Esophagus squamous epithelium (tissue), 5 donors: ENCODE data around the gene DLG2. TPM values are rescaled to one million over a fixed set of nuclear protein-coding genes. Genes with fewer than 3 reads are reported as not detected.
"Not testable (repeated sequence)": the region's sequence is repeated elsewhere in the genome, so short reads cannot be mapped to it uniquely, and the experiment has no call there.

Source experiments
- DNase-seq: peaks from one replicate; lab custom pipeline; 2025; lab: John Stamatoyannopoulos, UW
- H3K27ac ChIP-seq, 4 donors: fragments of 200-600 bp; sonication (generic); one replicate each; pipeline ENCODE4 v1.5.1; 2016 to 2019; ENCODE audit warnings: mild to moderate bottlenecking in 1 of 4
- H3K27me3 ChIP-seq, 4 donors: fragments of 200-600 bp; sonication (generic); 1 replicate in 3 of 4; 2 replicates in 1 of 4; pipeline versions ENCODE4 v1.5.1 to v1.6.0; 2017 to 2021; ENCODE audit warnings: antibody characterized with exemption in 1 of 4
- H3K36me3 ChIP-seq, 3 donors: fragments of 200-600 bp; sonication (generic); one replicate each; pipeline ENCODE4 v1.5.1; 2016 to 2019
- H3K4me1 ChIP-seq, 3 donors: fragments of 200-600 bp; sonication (generic); one replicate each; pipeline ENCODE4 v1.5.1; 2017 to 2019
- H3K4me3 ChIP-seq, 4 donors: fragments of 200-600 bp; sonication (generic); 1 replicate in 3 of 4; 2 replicates in 1 of 4; pipeline ENCODE4 v1.5.1; 2016 to 2019; ENCODE audit warnings: mild to moderate bottlenecking in 2 of 4, moderate library complexity in 1 of 4
- H3K9me3 ChIP-seq, 3 donors: fragments of 200-600 bp; sonication (generic); one replicate each; pipeline ENCODE4 v1.5.1; 2016 to 2019
- CTCF ChIP-seq, 6 experiments: fragments of 450-650 bp in 4 of 6; fragments of 200-600 bp in 2 of 6; sonication (generic) in 2 of 6; IDR thresholded peaks; one replicate each; pipeline ENCODE4 v1.5.1; 2016 to 2019; ENCODE audit warnings: antibody characterized with exemption in 6 of 6, mild to moderate bottlenecking in 4 of 6, moderate library complexity in 4 of 6
- POLR2A ChIP-seq, 4 donors: fragments of 450-650 bp; IDR thresholded peaks; one replicate each; pipeline ENCODE4 v1.6.1; 2017; ENCODE audit warnings: antibody characterized with exemption in 4 of 4, mild to moderate bottlenecking in 4 of 4, moderate library complexity in 3 of 4
- WGBS, 2 donors: methylation state at CpG; one replicate each; pipeline ENCODE4 v1.1.5; 2018; 5-methylcytosine and 5-hydroxymethylcytosine counted together
- intact Hi-C: fragments of 100-400 bp; cut with DNase I; formaldehyde crosslinking; loops from one replicate; pipeline ENCODE4 v1.15.0; 2022
- total RNA-seq, 4 donors: library from RNA; depleted of rRNA; stranded (reverse); fragments of >200 nt; gene quantifications; one replicate each; pipeline ENCODE4 v1.1.0, GENCODE V29; 2016
- donor health status: DM: yes; HTN: yes; CAD: no.

The DLG2 gene
- total RNA-seq, result 10 to 100 TPM in 3 of 4 donors, 1 to 10 TPM in 1; 2.9 to 27.7 (median 12.6) TPM

- TF ChIP-seq POLR2A (IDR thresholded peaks at IDR 0.05), result no peak
- TF ChIP-seq CTCF (IDR thresholded peaks at IDR 0.05), result no peak
- intact Hi-C loops, result no loop called here
- Histone ChIP-seq H3K36me3 (peaks cover 0 to 18% (median 0%) of the 10 kb centered on the region in 3 donors), H3K9me3 (no peaks in the 10 kb centered on the region), H3K4me3 (peak within 1 kb of the TSS; percentile 57 to 94 (median 81)), H3K27ac (peak within 1 kb of the TSS; percentile 87 to 98 (median 94)), H3K4me1 (peaks cover 0 to 46% (median 14%) of the 10 kb centered on the region in 3 donors), H3K27me3 (no peaks in the 10 kb centered on the region)
- 2% methylated on average over 18 to 23 of the region's 23 CpGs for WGBS, 2 donors
- DNase-seq, result no peak
Observed at GRCh38 chr11:85627332-85627997, at the start of gene DLG2. DLG2 (minus strand) TSS chr11:85627344.

GRCh38 chr11:85673393-85673792, 46.2 kb upstream of the DLG2 start:
- Histone ChIP-seq H3K27me3 (no peaks in the 10 kb centered on the region), H3K36me3 (no peaks in the 10 kb centered on the region), H3K4me1 (no peaks in the 10 kb centered on the region), H3K27ac (no peak overlapping the region), H3K9me3 (peaks cover 0 to 5% (median 0%) of the 10 kb centered on the region in 3 donors), H3K4me3 (no peak overlapping the region)
- intact Hi-C loops, result no loop called here
- no peak for TF ChIP-seq POLR2A (IDR thresholded peaks at IDR 0.05)
- no peak for TF ChIP-seq CTCF (IDR thresholded peaks at IDR 0.05)
- WGBS, 2 donors, result 79 to 88% methylated on average over 3 of the region's 3 CpGs
- DNase-seq, result no peak

- Histone ChIP-seq H3K4me1 (no peaks in the 10 kb centered on the region), H3K9me3 (peaks cover 0 to 5% (median 0%) of the 10 kb centered on the region in 3 donors), H3K27ac (no peak overlapping the region), H3K27me3 (no peaks in the 10 kb centered on the region), H3K36me3 (no peaks in the 10 kb centered on the region), H3K4me3 (no peak overlapping the region)
- intact Hi-C loops, result no loop called here
- DNase-seq, result no peak
- WGBS, 2 donors, result 60 to 81% methylated on average over 5 to 6 of the region's 8 CpGs
- TF ChIP-seq POLR2A (IDR thresholded peaks at IDR 0.05), result no peak
- no peak for TF ChIP-seq CTCF (IDR thresholded peaks at IDR 0.05)
Observed at GRCh38 chr11:85672105-85672902, 45.2 kb upstream of the DLG2 start.

GRCh38 chr11:85670949-85671663, 44.0 kb upstream of the DLG2 start:
- H3K27me3 ChIP-seq, H3K4me1 ChIP-seq, intact Hi-C loops, H3K36me3 ChIP-seq, DNase-seq, H3K4me3 ChIP-seq, H3K9me3 ChIP-seq, H3K27ac ChIP-seq: not testable (repeated sequence)

- 90 to 95% methylated on average over 1 of the region's 1 CpG for WGBS, 2 donors
- no peak for TF ChIP-seq POLR2A (IDR thresholded peaks at IDR 0.05)
- TF ChIP-seq CTCF (IDR thresholded peaks at IDR 0.05), result no peak
- intact Hi-C loops, result no loop called here
- Histone ChIP-seq H3K27me3 (no peaks in the 10 kb centered on the region), H3K4me1 (peaks cover 0 to 12% (median 0%) of the 10 kb centered on the region in 3 donors), H3K9me3 (no peaks in the 10 kb centered on the region), H3K36me3 (no peaks in the 10 kb centered on the region), H3K4me3 (no peak overlapping the region), H3K27ac (no peak overlapping the region)
- DNase-seq, result no peak
Observed at GRCh38 chr11:85668157-85668556, 41.0 kb upstream of the DLG2 start.
